Measurements from ENCODE around the gene CDKAL1. TPM values are rescaled to one million over a fixed set of nuclear protein-coding genes. Genes with fewer than 3 reads are reported as not detected.

The CDKAL1 gene
- total and polyA plus RNA-seq, 10 of the 15 experiments (the other 5 are each of a cell fraction or from before 2014, with no cell fraction given), result 10.7 to 26.9 (median 17.3) TPM

DNA sequence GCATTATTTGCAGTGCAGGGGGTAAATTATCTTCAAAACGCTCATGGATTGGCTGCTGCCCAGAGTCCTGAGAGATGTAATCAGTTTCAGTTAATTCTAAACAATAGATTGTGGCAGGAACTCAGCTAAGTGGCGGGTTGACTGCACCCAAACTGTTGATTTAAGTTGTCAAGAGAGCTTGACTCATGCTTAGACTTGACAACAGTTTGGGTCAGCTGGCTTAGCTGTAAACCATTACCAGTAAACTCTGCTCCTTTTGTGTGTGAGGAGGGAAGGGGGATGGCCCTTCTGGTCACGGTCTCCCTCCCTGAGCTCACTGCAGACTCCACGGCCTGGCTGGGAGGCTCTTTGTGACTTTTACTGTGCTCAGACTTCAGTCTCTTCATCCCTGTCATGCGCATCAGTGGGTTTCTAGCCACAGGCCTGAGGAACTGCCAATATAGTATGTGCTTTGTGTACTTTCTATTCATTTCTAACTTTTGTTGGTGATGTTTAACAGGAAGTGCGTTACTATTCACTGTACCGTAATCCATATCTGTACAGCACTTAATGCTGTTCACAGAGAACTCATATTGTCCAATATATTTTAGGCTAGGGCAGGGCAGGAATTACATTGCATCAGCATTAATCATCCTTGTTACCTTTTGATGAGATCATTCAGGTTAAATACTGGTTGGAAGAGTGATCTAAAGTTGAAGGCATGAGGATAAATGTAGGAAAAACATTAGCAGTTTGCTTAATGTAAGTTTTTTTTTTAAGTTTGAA is 488.3 kb downstream of the CDKAL1 start (continued):
- TF ChIP-seq KAT2A (conservative IDR thresholded peaks at IDR 0.05; ENCODE audit: control insufficient read depth, low read depth, low read length), result no peak
- no peak for TF ChIP-seq SMAD5 (IDR thresholded peaks at IDR 0.05; ENCODE audit: low read depth)
- TF ChIP-seq PML (IDR thresholded peaks at IDR 0.05; ENCODE audit: low read length), result peak; percentile 50; the same call in 1 of the 2 replicates
- TF ChIP-seq CBX5 (IDR thresholded peaks at IDR 0.05; ENCODE audit: low read depth), result peak; percentile 95
- peak in 1 of 2 experiments; percentile 88; a peak in 2 of 4 replicates for TF ChIP-seq ETV6 (conservative IDR thresholded peaks at IDR 0.05 in 1 of 2, IDR thresholded peaks at IDR 0.05 in 1 of 2; ENCODE audit: borderline replicate concordance in 1 of 2, low read depth in 1 of 2)
- peak; percentile 77 to 82; a peak in 3 of 4 replicates for TF ChIP-seq BHLHE40 (IDR thresholded peaks at IDR 0.05; ENCODE audit: borderline replicate concordance in 1 of 2, low read depth in 2 of 2, low read length in 1 of 2)
- TF ChIP-seq, protein P1, sequence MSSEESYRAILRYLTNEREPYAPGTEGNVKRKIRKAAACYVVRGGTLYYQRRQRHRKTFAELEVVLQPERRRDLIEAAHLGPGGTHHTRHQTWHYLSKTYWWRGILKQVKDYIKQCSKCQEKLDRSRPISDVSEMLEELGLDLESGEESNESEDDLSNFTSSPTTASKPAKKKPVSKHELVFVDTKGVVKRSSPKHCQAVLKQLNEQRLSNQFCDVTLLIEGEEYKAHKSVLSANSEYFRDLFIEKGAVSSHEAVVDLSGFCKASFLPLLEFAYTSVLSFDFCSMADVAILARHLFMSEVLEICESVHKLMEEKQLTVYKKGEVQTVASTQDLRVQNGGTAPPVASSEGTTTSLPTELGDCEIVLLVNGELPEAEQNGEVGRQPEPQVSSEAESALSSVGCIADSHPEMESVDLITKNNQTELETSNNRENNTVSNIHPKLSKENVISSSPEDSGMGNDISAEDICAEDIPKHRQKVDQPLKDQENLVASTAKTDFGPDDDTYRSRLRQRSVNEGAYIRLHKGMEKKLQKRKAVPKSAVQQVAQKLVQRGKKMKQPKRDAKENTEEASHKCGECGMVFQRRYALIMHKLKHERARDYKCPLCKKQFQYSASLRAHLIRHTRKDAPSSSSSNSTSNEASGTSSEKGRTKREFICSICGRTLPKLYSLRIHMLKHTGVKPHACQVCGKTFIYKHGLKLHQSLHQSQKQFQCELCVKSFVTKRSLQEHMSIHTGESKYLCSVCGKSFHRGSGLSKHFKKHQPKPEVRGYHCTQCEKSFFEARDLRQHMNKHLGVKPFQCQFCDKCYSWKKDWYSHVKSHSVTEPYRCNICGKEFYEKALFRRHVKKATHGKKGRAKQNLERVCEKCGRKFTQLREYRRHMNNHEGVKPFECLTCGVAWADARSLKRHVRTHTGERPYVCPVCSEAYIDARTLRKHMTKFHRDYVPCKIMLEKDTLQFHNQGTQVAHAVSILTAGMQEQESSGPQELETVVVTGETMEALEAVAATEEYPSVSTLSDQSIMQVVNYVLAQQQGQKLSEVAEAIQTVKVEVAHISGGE (CRISPR knock-in tag; IDR thresholded peaks at IDR 0.05), result no peak
- TF ChIP-seq, protein P2, sequence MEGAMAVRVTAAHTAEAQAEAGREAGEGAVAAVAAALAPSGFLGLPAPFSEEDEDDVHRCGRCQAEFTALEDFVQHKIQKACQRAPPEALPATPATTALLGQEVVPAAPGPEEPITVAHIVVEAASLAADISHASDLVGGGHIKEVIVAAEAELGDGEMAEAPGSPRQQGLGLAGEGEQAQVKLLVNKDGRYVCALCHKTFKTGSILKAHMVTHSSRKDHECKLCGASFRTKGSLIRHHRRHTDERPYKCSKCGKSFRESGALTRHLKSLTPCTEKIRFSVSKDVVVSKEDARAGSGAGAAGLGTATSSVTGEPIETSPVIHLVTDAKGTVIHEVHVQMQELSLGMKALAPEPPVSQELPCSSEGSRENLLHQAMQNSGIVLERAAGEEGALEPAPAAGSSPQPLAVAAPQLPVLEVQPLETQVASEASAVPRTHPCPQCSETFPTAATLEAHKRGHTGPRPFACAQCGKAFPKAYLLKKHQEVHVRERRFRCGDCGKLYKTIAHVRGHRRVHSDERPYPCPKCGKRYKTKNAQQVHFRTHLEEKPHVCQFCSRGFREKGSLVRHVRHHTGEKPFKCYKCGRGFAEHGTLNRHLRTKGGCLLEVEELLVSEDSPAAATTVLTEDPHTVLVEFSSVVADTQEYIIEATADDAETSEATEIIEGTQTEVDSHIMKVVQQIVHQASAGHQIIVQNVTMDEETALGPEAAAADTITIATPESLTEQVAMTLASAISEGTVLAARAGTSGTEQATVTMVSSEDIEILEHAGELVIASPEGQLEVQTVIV (IDR thresholded peaks at IDR 0.05; ENCODE audit: borderline replicate concordance, partially characterized antibody), result peak; percentile 49
- TF ChIP-seq SREBF1 (IDR thresholded peaks at IDR 0.05; ENCODE audit: low read length), result no peak
- TF ChIP-seq RAD51 (IDR thresholded peaks at IDR 0.05), result peak; percentile 76
- peak; percentile 18; the same call in 1 of the 2 replicates for TF ChIP-seq SMC3 (IDR thresholded peaks at IDR 0.05; ENCODE audit: borderline replicate concordance, low read length)
- TF ChIP-seq CBFB (IDR thresholded peaks at IDR 0.05; ENCODE audit: low read depth), result peak; percentile 72; the same call in 1 of the 2 replicates
- no peak for TF ChIP-seq GATAD2B (conservative IDR thresholded peaks at IDR 0.05; ENCODE audit: low read depth)
- TF ChIP-seq, protein P3, sequence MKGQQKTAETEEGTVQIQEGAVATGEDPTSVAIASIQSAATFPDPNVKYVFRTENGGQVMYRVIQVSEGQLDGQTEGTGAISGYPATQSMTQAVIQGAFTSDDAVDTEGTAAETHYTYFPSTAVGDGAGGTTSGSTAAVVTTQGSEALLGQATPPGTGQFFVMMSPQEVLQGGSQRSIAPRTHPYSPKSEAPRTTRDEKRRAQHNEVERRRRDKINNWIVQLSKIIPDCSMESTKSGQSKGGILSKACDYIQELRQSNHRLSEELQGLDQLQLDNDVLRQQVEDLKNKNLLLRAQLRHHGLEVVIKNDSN (IDR thresholded peaks at IDR 0.05; ENCODE audit: borderline replicate concordance, extremely low read length, insufficient read depth, low read depth, low read length), result no peak
- TF ChIP-seq JUND (IDR thresholded peaks at IDR 0.05; ENCODE audit: low read depth, low read length), result peak; percentile 55; the same call in 1 of the 2 replicates
- TF ChIP-seq KLF5 (IDR thresholded peaks at IDR 0.05; ENCODE audit: partially characterized antibody), result peak; percentile 71
- no peak for TF ChIP-seq ASH2L (IDR thresholded peaks at IDR 0.05; ENCODE audit: borderline replicate concordance, low read depth)
- TF ChIP-seq, protein P4, sequence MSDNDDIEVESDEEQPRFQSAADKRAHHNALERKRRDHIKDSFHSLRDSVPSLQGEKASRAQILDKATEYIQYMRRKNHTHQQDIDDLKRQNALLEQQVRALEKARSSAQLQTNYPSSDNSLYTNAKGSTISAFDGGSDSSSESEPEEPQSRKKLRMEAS (IDR thresholded peaks at IDR 0.05; ENCODE audit: low read depth, low read length), result 0 out of 2 replicates have a peak, but pooled peaks have one; percentile 25
- peak; percentile 49; the same call in 1 of the 2 replicates for TF ChIP-seq CHD2 (IDR thresholded peaks at IDR 0.05; ENCODE audit: borderline replicate concordance, low read depth, low read length)
- TF ChIP-seq EZH2 (IDR thresholded peaks at IDR 0.05; ENCODE audit: borderline replicate concordance, control insufficient read depth, low read depth, low read length), result no peak
